GM23248 (cell line): ENCODE data around the gene GRIA4. TPM values are rescaled to one million over a fixed set of nuclear protein-coding genes. Genes with fewer than 3 reads are reported as not detected.

Source experiments
- DNase-seq: peaks from one replicate; pipeline ENCODE4 v3.0.0-alpha.2; 2015
- H2AFZ ChIP-seq: fragments of 200-600 bp; sonication (generic); 2 replicates; pipeline ENCODE4 v1.6.1; 2016; ENCODE audit warnings: antibody characterized with exemption
- H3F3A ChIP-seq: fragments of 200-600 bp; sonication (generic); 2 replicates; pipeline ENCODE4 v1.6.1; 2016; ENCODE audit warnings: mild to moderate bottlenecking, antibody characterized with exemption, mixed run types; ENCODE audit not compliant: insufficient read depth
- H3K27ac ChIP-seq: fragments of 200-600 bp; sonication (generic); 2 replicates; pipeline ENCODE4 v1.5.1; 2016; ENCODE audit warnings: mild to moderate bottlenecking
- H3K27me3 ChIP-seq: fragments of 200-600 bp; sonication (generic); replicated peaks from 2 replicates; pipeline ENCODE4 v1.6.1; 2016; ENCODE audit warnings: mild to moderate bottlenecking; ENCODE audit not compliant: insufficient read depth
- H3K36me3 ChIP-seq: fragments of 200-600 bp; sonication (generic); 2 replicates; pipeline ENCODE4 v1.6.1; 2016; ENCODE audit warnings: low read depth, mild to moderate bottlenecking
- H3K4me1 ChIP-seq: fragments of 200-600 bp; sonication (generic); 2 replicates; pipeline ENCODE4 v1.6.1; 2016; ENCODE audit warnings: mild to moderate bottlenecking; ENCODE audit not compliant: insufficient read depth
- H3K4me2 ChIP-seq: fragments of 200-600 bp; sonication (generic); one replicate; pipeline ENCODE4 v1.6.1; 2016; ENCODE audit warnings: mild to moderate bottlenecking; ENCODE audit not compliant: unreplicated experiment
- H3K4me3 ChIP-seq: fragments of 200-600 bp; sonication (generic); 2 replicates; pipeline ENCODE4 v1.5.1; 2016; ENCODE audit warnings: mild to moderate bottlenecking
- H3K79me2 ChIP-seq: fragments of 200-600 bp; sonication (generic); 2 replicates; pipeline ENCODE4 v1.6.1; 2016; ENCODE audit warnings: mild to moderate bottlenecking; ENCODE audit not compliant: insufficient read depth
- H3K9ac ChIP-seq: fragments of 200-600 bp; sonication (generic); 2 replicates; pipeline ENCODE4 v1.6.1; 2016; ENCODE audit warnings: mild to moderate bottlenecking
- H3K9me2 ChIP-seq: fragments of 200-600 bp; sonication (generic); 2 replicates; pipeline ENCODE4 v1.6.1; 2016; ENCODE audit warnings: mixed run types, mild to moderate bottlenecking, moderate library complexity; ENCODE audit not compliant: insufficient read depth
- H3K9me3 ChIP-seq: fragments of 200-600 bp; sonication (generic); one replicate; pipeline ENCODE4 v1.6.1; 2017; ENCODE audit warnings: low read depth
- H4K20me1 ChIP-seq: fragments of 200-600 bp; sonication (generic); 2 replicates; pipeline ENCODE4 v1.6.0; 2016; ENCODE audit not compliant: insufficient read depth
- EZH2 ChIP-seq: fragments of 200-600 bp; sonication (generic); IDR thresholded peaks from 2 replicates; pipeline ENCODE4 v1.6.1; 2018; ENCODE audit warnings: antibody characterized with exemption, mild to moderate bottlenecking; ENCODE audit not compliant: insufficient read depth, poor library complexity, severe bottlenecking
- EZH2phosphoT487 ChIP-seq: fragments of 200-600 bp; sonication (generic); IDR thresholded peaks from 2 replicates; pipeline ENCODE4 v1.6.1; 2018; ENCODE audit warnings: antibody characterized with exemption, moderate library complexity, mild to moderate bottlenecking, low read depth; ENCODE audit not compliant: insufficient read depth
- WGBS, 2 experiments: methylation state at CpG; one replicate each; pipeline ENCODE4 v1.1.6; 2015 to 2017; ENCODE audit warnings: low lambda C conversion rate in 2 of 2, low coverage in 1 of 2; ENCODE audit errors: missing lambda C conversion rate in 2 of 2; 5-methylcytosine and 5-hydroxymethylcytosine counted together
- in situ Hi-C: fragments of 300-500 bp; cut with MboI; formaldehyde crosslinking; loops from 2 replicates; pipeline ENCODE4 v1.15.0; 2020
- polyA plus RNA-seq: library from polyadenylated mRNA; unstranded; fragments of >200 nt; fragmentation: Nextera tagmentation; extraction: Ambion mirVana; gene quantifications from 2 replicates; pipeline ENCODE4 v1.2.1, GENCODE V29; 2016
- total RNA-seq: library from RNA; depleted of rRNA; stranded (reverse); fragments of >200 nt; shearing (Covaris generic); gene quantifications from 2 replicates; pipeline ENCODE4 v1.2.3, GENCODE V29; 2014

Gene GRIA4
- total and polyA plus RNA-seq, 2 experiments from 2014 or later, result not detected

GRCh38 chr11:105975128-105975527, 365.3 kb downstream of the GRIA4 start:
- H3K4me3 ChIP-seq, result no peak overlapping the region
- H3K27me3 ChIP-seq, result no peaks in the 10 kb centered on the region
- no peak overlapping the region for H3K9ac ChIP-seq
- peak; percentile 33 for DNase-seq
- H3K36me3 ChIP-seq, result no peaks in the 10 kb centered on the region
- H3K4me2 ChIP-seq, result no peak overlapping the region
- no peaks in the 10 kb centered on the region for H3K4me1 ChIP-seq
- no peaks in the 10 kb centered on the region for H3K79me2 ChIP-seq
- H2AFZ ChIP-seq, result no peak overlapping the region
- no peaks in the 10 kb centered on the region for H3F3A ChIP-seq
- in situ Hi-C loops, result no loop called here
- WGBS, 2 experiments, result 36 to 54% methylated on average over 1 of the region's 1 CpG
- TF ChIP-seq EZH2phosphoT487, result no peak
- no peak for TF ChIP-seq EZH2
- no peaks in the 10 kb centered on the region for H3K9me3 ChIP-seq
- no peak overlapping the region for H3K27ac ChIP-seq
- H3K9me2 ChIP-seq, result no peaks in the 10 kb centered on the region; the same call in 1 of the 2 replicates
- H4K20me1 ChIP-seq, result no peaks in the 10 kb centered on the region

GRCh38 chr11:105979997-105980703, 370.3 kb downstream of the GRIA4 start:
- no peak overlapping the region for H3K27ac ChIP-seq

DNA sequence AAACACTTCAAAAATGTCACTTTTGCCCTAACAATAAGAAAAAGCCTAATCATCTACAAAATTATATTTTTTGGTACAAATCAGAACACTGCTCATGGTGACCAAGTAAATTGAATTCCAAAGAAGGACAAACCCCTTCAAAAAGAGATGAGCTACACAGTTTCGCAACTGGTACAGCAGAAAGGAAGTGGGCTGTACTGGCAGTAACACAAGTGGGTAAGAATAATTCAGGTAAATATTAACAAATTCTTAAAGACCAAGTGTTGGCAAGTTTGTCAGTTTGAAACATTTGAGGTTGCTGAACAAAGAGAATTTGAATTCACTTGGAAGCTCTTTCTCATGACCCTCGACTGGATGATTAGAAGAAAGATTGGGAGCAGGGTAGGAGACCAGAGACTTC, 376.7 kb downstream of the GRIA4 start:
- in situ Hi-C loops, result no loop called here
- Histone ChIP-seq H3K36me3 (no peaks in the 10 kb centered on the region), H3K27me3 (no peaks in the 10 kb centered on the region), H3K4me2 (no peak overlapping the region), H3K4me3 (no peak overlapping the region), H3K4me1 (no peaks in the 10 kb centered on the region), H3F3A (no peaks in the 10 kb centered on the region), H3K79me2 (no peaks in the 10 kb centered on the region), H4K20me1 (no peaks in the 10 kb centered on the region), H3K9ac (no peak overlapping the region), H3K9me3 (no peaks in the 10 kb centered on the region), H3K27ac (no peak overlapping the region), H3K9me2 (no peaks in the 10 kb centered on the region), H2AFZ (no peak overlapping the region)
- 43 to 47% methylated on average over 2 of the region's 2 CpGs for WGBS, 2 experiments
- DNase-seq, result no peak
- TF ChIP-seq EZH2phosphoT487 (no peak), EZH2 (no peak)

More at GRCh38 chr11:105979997-105980703, 370.3 kb downstream of the GRIA4 start:
- no peaks in the 10 kb centered on the region for H4K20me1 ChIP-seq
- H3F3A ChIP-seq, result no peaks in the 10 kb centered on the region
- H3K27me3 ChIP-seq, result no peaks in the 10 kb centered on the region
- WGBS, 2 experiments, result 70 to 76% methylated on average over 10 of the region's 10 CpGs
- H3K4me2 ChIP-seq, result no peak overlapping the region
- H3K9me3 ChIP-seq, result no peaks in the 10 kb centered on the region
- in situ Hi-C loops, result no loop called here
- no peak overlapping the region for H3K9ac ChIP-seq
- no peak for DNase-seq
- no peaks in the 10 kb centered on the region for H3K79me2 ChIP-seq
- H3K4me1 ChIP-seq, result no peaks in the 10 kb centered on the region
- no peak overlapping the region for H3K4me3 ChIP-seq
- no peak overlapping the region for H2AFZ ChIP-seq
- TF ChIP-seq EZH2phosphoT487, result no peak
- no peak for TF ChIP-seq EZH2
- H3K9me2 ChIP-seq, result no peaks in the 10 kb centered on the region; the same call in 1 of the 2 replicates
- no peaks in the 10 kb centered on the region for H3K36me3 ChIP-seq

DNA sequence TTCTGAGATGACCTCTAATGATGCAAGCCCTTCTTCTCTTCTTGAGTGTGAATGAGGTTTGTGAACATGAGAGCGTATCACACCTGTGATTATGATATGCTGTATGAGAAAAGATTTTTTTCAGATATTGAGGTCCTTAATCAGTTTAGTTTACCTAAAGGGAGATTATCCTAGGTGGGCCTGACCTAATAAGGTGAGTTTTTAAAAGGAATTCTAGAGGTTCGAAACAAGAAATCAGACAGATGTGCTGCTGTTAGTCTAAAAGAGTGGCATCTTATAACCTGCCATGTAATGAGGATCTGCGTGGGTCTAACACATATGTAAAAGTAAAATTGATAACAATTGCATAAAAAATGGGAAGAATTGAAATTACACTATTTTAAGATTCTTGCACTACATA, 378.3 kb downstream of the GRIA4 start:
- no peak overlapping the region for H2AFZ ChIP-seq
- H3K27me3 ChIP-seq, result no peaks in the 10 kb centered on the region
- H3K27ac ChIP-seq, result no peak overlapping the region
- no peak for DNase-seq
- TF ChIP-seq EZH2 (no peak), EZH2phosphoT487 (no peak)
- no peak overlapping the region for H3K4me3 ChIP-seq
- no peaks in the 10 kb centered on the region for H3K4me1 ChIP-seq
- no peaks in the 10 kb centered on the region for H4K20me1 ChIP-seq
- H3K9me3 ChIP-seq, result no peaks in the 10 kb centered on the region
- H3K36me3 ChIP-seq, result no peaks in the 10 kb centered on the region
- H3K4me2 ChIP-seq, result no peak overlapping the region
- in situ Hi-C loops, result no loop called here
- H3F3A ChIP-seq, result no peaks in the 10 kb centered on the region
- no peaks in the 10 kb centered on the region for H3K79me2 ChIP-seq
- 72 to 74% methylated on average over 3 of the region's 3 CpGs for WGBS, 2 experiments
- no peak overlapping the region for H3K9ac ChIP-seq
- H3K9me2 ChIP-seq, result no peaks in the 10 kb centered on the region
